Vagina (tissue), 2 donors: ENCODE results near the gene ASTN2. TPM values are rescaled to one million over a fixed set of nuclear protein-coding genes. Genes with fewer than 3 reads are reported as not detected.

Experiments used
- DNase-seq, 2 donors: peaks; one replicate each; pipeline ENCODE4 v3.0.0-alpha.2; 2017; ENCODE audit errors: extremely low spot score in 2 of 2
- H3K27ac ChIP-seq: fragments of 200-600 bp; sonication (generic); one replicate; pipeline ENCODE4 v1.5.1; 2019
- H3K27me3 ChIP-seq: fragments of 200-600 bp; sonication (generic); one replicate; pipeline ENCODE4 v1.5.1; 2019
- H3K36me3 ChIP-seq, 2 donors: fragments of 200-600 bp; sonication (generic); one replicate each; pipeline ENCODE4 v1.5.1; 2017 to 2019
- H3K4me1 ChIP-seq: fragments of 200-600 bp; sonication (generic); one replicate; pipeline ENCODE4 v1.5.1; 2019
- H3K4me3 ChIP-seq, 2 donors: fragments of 200-600 bp; sonication (generic); 1 replicate in 1 of 2; 2 replicates in 1 of 2; pipeline ENCODE4 v1.5.1; 2016 to 2019
- H3K9me3 ChIP-seq: fragments of 200-600 bp; sonication (generic); one replicate; pipeline ENCODE4 v1.5.1; 2019
- POLR2A ChIP-seq, 2 donors: fragments of 450-650 bp; IDR thresholded peaks; one replicate each; pipeline ENCODE4 v1.6.1; 2017; ENCODE audit warnings: antibody characterized with exemption in 2 of 2, mild to moderate bottlenecking in 2 of 2, moderate library complexity in 2 of 2
- POLR2AphosphoS5 ChIP-seq, 2 donors: sonication (generic); formaldehyde crosslinking; IDR thresholded peaks; one replicate each; pipeline ENCODE4 v1.9.0; 2017; ENCODE audit warnings: antibody characterized with exemption in 2 of 2, mild to moderate bottlenecking in 2 of 2, low read depth in 1 of 2; ENCODE audit not compliant: insufficient read depth in 1 of 2
- intact Hi-C: fragments of 100-400 bp; cut with DNase I; formaldehyde crosslinking; loops from one replicate; pipeline ENCODE4 v1.15.1; 2023
- total RNA-seq: library from RNA; depleted of rRNA; stranded (reverse); fragments of >200 nt; gene quantifications from one replicate; pipeline ENCODE4 v1.2.3, GENCODE V29; 2016
- TF ChIP-seq, protein P1 (sequence below), 3 experiments: fragments of 450-650 bp in 2 of 3; fragments of 200-600 bp in 1 of 3; sonication (generic) in 1 of 3; IDR thresholded peaks; one replicate each; pipeline ENCODE4 v1.5.1; 2017 to 2019; ENCODE audit warnings: antibody characterized with exemption in 3 of 3, mild to moderate bottlenecking in 2 of 3, moderate library complexity in 2 of 3

The ASTN2 gene
- total RNA-seq, 1 donor from 2014 or later, result 4.4 TPM

DNA sequence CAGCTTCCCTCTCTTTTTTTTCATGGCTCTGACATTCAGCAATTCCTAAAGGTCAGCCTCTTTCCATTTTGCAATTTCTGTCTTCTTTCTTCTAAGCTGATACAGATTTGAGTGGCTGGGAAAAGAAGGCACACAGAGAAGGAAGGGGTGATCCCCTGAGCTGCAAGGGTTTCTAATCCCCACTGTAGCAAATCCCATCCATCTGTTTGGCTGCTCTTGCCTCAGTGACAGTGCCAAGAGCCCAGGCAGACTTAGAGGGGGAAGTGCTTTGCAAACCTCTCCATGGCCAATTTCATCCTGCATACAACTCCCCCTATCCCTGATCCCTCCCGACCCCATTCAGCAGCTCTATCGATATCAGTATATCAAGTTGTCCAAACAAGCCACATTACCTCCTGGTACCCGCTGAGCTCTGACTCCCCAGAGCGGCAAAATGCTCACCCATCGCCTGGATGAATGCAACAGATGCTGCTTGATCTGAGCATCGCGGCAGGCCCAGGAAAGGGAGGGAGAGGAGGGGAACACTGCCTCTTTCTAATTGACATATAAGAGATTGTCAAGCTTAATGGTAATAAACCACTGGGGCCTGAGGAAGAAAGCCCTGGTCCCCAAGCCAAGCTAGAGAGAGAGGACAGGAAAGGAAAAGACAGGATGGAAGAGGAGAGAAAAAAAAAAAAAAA lies 268.9 kb downstream of the ASTN2 start:
- H3K9me3 ChIP-seq, result no peaks in the 10 kb centered on the region
- no peak overlapping the region for H3K27ac ChIP-seq
- TF ChIP-seq, protein P1, sequence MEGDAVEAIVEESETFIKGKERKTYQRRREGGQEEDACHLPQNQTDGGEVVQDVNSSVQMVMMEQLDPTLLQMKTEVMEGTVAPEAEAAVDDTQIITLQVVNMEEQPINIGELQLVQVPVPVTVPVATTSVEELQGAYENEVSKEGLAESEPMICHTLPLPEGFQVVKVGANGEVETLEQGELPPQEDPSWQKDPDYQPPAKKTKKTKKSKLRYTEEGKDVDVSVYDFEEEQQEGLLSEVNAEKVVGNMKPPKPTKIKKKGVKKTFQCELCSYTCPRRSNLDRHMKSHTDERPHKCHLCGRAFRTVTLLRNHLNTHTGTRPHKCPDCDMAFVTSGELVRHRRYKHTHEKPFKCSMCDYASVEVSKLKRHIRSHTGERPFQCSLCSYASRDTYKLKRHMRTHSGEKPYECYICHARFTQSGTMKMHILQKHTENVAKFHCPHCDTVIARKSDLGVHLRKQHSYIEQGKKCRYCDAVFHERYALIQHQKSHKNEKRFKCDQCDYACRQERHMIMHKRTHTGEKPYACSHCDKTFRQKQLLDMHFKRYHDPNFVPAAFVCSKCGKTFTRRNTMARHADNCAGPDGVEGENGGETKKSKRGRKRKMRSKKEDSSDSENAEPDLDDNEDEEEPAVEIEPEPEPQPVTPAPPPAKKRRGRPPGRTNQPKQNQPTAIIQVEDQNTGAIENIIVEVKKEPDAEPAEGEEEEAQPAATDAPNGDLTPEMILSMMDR (IDR thresholded peaks at IDR 0.05), result no peak
- no peaks in the 10 kb centered on the region for H3K27me3 ChIP-seq
- no peaks in the 10 kb centered on the region for H3K36me3 ChIP-seq
- no peak overlapping the region for H3K4me3 ChIP-seq
- intact Hi-C loops, result no loop called here
- H3K4me1 ChIP-seq, result no peaks in the 10 kb centered on the region
- DNase-seq, result no peak

DNA sequence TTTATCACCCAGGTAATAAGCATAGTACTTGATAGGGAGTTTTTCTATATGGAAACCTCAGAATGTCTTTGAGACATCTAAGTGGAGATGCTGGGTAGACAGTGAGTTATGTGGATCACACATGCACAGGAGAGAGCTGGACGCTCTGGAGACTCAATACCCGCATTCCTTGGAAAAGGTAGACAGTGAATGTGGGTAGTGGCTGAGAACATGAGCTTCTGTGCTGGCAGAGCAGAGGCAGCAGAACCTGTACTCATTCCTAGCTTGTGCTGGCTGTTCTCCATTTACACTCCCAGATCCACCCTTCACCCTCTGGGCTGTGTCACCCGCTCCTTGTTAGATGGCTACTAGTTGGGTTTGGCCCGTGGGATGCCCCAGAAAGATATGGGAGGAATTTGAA lies 269.8 kb downstream of the ASTN2 start:
- no peak overlapping the region for H3K27ac ChIP-seq
- no peak for DNase-seq
- H3K9me3 ChIP-seq, result no peaks in the 10 kb centered on the region
- intact Hi-C loops, result no loop called here
- H3K4me3 ChIP-seq, result no peak overlapping the region
- H3K36me3 ChIP-seq, result no peaks in the 10 kb centered on the region
- H3K4me1 ChIP-seq, result no peaks in the 10 kb centered on the region
- H3K27me3 ChIP-seq, result no peaks in the 10 kb centered on the region
- TF ChIP-seq POLR2AphosphoS5 (IDR thresholded peaks at IDR 0.05; ENCODE audit: insufficient read depth in 1 of 2, low read depth in 1 of 2) (no peak), POLR2A (IDR thresholded peaks at IDR 0.05) (no peak)
- TF ChIP-seq, protein P1 (IDR thresholded peaks at IDR 0.05), result no peak

DNA sequence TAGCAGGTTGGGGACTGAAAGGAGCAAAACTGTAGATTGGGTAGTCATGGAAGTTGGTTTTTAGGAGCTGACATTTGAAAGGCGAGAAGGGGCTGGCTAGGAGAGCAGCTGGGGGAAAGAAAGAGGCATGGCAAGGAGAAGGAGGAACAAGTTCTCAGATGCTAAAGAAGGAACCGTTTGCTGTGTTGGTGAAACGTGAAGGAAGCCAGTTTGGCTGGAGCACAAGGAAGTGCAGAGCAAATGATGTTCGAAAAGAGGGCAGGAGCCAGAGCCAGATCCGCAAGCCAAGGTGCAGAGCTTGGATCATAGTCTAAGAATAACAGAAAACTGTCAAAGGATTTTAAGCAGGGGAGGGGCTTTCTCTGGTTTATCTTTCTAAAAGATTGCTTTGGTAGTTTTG lies 276.6 kb downstream of the ASTN2 start:
- Histone ChIP-seq H3K36me3 (no peaks in the 10 kb centered on the region), H3K4me3 (no peak overlapping the region), H3K27me3 (no peaks in the 10 kb centered on the region), H3K9me3 (no peaks in the 10 kb centered on the region), H3K27ac (no peak overlapping the region), H3K4me1 (no peaks in the 10 kb centered on the region)
- intact Hi-C loops, result loop anchor here (10.0 kb wide), 1 partner anchor 63 kb away; no protein-coding TSS in a partner anchor
- DNase-seq, result no peak
- TF ChIP-seq POLR2AphosphoS5 (IDR thresholded peaks at IDR 0.05; ENCODE audit: insufficient read depth in 1 of 2, low read depth in 1 of 2) (no peak), POLR2A (IDR thresholded peaks at IDR 0.05) (no peak)
- TF ChIP-seq, protein P1 (IDR thresholded peaks at IDR 0.05), result no peak

DNA sequence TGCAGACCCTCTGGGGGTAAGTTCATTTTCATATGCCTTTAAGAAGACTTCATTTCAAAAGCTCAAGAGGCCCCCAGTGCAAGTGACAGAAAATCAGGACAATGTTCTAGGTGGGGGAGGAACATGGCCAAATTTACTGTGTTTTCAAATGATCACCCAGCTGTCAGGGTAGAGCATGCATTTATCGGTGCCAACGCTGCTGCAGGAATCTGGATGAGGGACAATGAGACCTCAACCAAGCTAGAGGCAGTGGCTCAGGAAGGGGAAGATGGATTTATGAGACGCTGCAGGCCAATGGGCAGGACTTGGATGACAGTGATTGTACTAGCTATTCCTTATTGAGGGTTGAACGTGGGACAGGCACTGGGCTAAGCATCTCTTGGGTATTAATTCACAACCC lies 278.4 kb downstream of the ASTN2 start:
- no peak for DNase-seq
- no peaks in the 10 kb centered on the region for H3K9me3 ChIP-seq
- H3K27ac ChIP-seq, result no peak overlapping the region
- H3K36me3 ChIP-seq, result no peaks in the 10 kb centered on the region
- H3K27me3 ChIP-seq, result no peaks in the 10 kb centered on the region
- TF ChIP-seq POLR2A (IDR thresholded peaks at IDR 0.05), result no peak
- TF ChIP-seq POLR2AphosphoS5 (IDR thresholded peaks at IDR 0.05; ENCODE audit: insufficient read depth in 1 of 2, low read depth in 1 of 2), result no peak
- TF ChIP-seq, protein P1 (IDR thresholded peaks at IDR 0.05), result no peak
- H3K4me1 ChIP-seq, result no peaks in the 10 kb centered on the region
- no peak overlapping the region for H3K4me3 ChIP-seq
- intact Hi-C loops, result loop anchor here (10.0 kb wide), 1 partner anchor 62 kb away; no protein-coding TSS in a partner anchor

DNA sequence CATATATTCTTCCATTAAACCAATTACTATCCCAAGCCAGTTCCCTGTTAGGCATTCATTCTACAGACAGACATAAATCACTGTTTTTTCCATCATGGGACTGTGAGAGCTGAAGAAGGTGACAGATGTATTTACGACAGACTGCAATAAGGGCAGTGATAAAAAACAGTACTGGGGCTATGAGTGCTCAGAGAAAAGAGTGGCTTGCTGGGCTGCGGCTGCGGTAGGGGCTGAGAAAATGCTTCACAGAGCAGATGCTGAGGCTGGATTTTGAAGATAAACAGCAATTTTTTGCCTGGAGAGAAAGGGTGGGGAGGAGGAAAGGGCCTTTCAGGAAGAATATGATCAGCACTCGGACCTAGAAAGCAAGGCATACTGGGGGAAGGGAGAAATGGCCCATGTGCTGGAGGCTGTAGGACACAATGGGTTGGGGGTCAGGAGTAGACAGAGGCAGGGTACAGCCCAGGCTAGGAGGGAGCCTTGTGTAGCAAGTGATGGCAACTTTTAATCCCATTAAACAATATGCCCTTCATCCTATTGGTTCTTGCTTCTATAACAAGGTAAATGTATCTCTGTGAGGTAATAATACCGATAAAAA lies 279.3 kb downstream of the ASTN2 start:
- intact Hi-C loops, result loop anchor here (10.0 kb wide), 1 partner anchor 61 kb away; no protein-coding TSS in a partner anchor
- no peak overlapping the region for H3K27ac ChIP-seq
- no peak overlapping the region for H3K4me3 ChIP-seq
- H3K4me1 ChIP-seq, result no peaks in the 10 kb centered on the region
- TF ChIP-seq, protein P1 (IDR thresholded peaks at IDR 0.05), result no peak
- TF ChIP-seq POLR2A (IDR thresholded peaks at IDR 0.05), result no peak
- H3K36me3 ChIP-seq, result no peaks in the 10 kb centered on the region
- H3K27me3 ChIP-seq, result no peaks in the 10 kb centered on the region
- H3K9me3 ChIP-seq, result no peaks in the 10 kb centered on the region
- no peak for DNase-seq
